ENCODE measurements around the gene FOXO3. TPM values are rescaled to one million over a fixed set of nuclear protein-coding genes. Genes with fewer than 3 reads are reported as not detected.
A peak's percentile ranks its signal among the peaks of the same experiment; 100 is the strongest.

The FOXO3 gene
- total and polyA plus RNA-seq, 7 donors, result 20.6 to 160 (median 76.5) TPM

- 71 to 87% (median 73%) methylated on average over 2 of the region's 2 CpGs for WGBS, 3 donors
- H3K27ac ChIP-seq, result peak overlapping the region; percentile 36
- no peak for TF ChIP-seq CTCF (IDR thresholded peaks at IDR 0.05)
- intact Hi-C loops (cut with DNase I), result no loop called here
- peaks cover 98% of the 10 kb centered on the region for H3K4me1 ChIP-seq
- no peaks in the 10 kb centered on the region for H3K9me3 ChIP-seq
- ATAC-seq (no peak), DNase-seq (no peak)
- no peaks in the 10 kb centered on the region for H3K27me3 ChIP-seq (ENCODE audit: insufficient read depth in 3 of 3, low read length in 2 of 3)
- H3K4me3 ChIP-seq, result no peak overlapping the region
- no peaks in the 10 kb centered on the region for H3K36me3 ChIP-seq (ENCODE audit: insufficient read depth in 1 of 2, low read depth in 1 of 2)
Observed at GRCh38 chr6:108626777-108627176, 66.1 kb downstream of the FOXO3 start.

- DNase-seq (no peak), ATAC-seq (no peak)
- Histone ChIP-seq H3K27ac (peak overlapping the region; percentile 5), H3K4me1 (peaks cover 97% of the 10 kb centered on the region), H3K36me3 (ENCODE audit: insufficient read depth in 1 of 2, low read depth in 1 of 2) (no peaks in the 10 kb centered on the region), H3K4me3 (no peak overlapping the region), H3K9me3 (no peaks in the 10 kb centered on the region), H3K27me3 (ENCODE audit: insufficient read depth in 3 of 3, low read length in 2 of 3) (no peaks in the 10 kb centered on the region)
- WGBS, 3 donors, result 62 to 79% (median 67%) methylated on average over 4 of the region's 4 CpGs
- no peak for TF ChIP-seq CTCF (IDR thresholded peaks at IDR 0.05)
- intact Hi-C loops (cut with DNase I), result no loop called here
Observed at GRCh38 chr6:108627692-108628550, 67.2 kb downstream of the FOXO3 start.

- no peak for TF ChIP-seq CTCF (IDR thresholded peaks at IDR 0.05)
- 87 to 93% (median 92%) methylated on average over 4 of the region's 4 CpGs for WGBS, 3 donors
- Histone ChIP-seq H3K9me3 (no peaks in the 10 kb centered on the region), H3K4me3 (no peak overlapping the region), H3K4me1 (peaks cover 88% of the 10 kb centered on the region), H3K27me3 (ENCODE audit: insufficient read depth in 3 of 3, low read length in 2 of 3) (no peaks in the 10 kb centered on the region), H3K27ac (peak overlapping the region; percentile 62), H3K36me3 (ENCODE audit: insufficient read depth in 1 of 2, low read depth in 1 of 2) (no peaks in the 10 kb centered on the region)
- ATAC-seq, result peak in 1 of 4 donors; percentile 23
- no peak for DNase-seq
- intact Hi-C loops (cut with DNase I), result no loop called here
Observed at GRCh38 chr6:108630050-108630714, 69.5 kb downstream of the FOXO3 start.

GRCh38 chr6:108632441-108632840, 71.7 kb downstream of the FOXO3 start:
- Histone ChIP-seq H3K4me1 (peaks cover 86% of the 10 kb centered on the region), H3K9me3 (no peaks in the 10 kb centered on the region), H3K27ac (peak overlapping the region; percentile 62), H3K4me3 (no peak overlapping the region), H3K36me3 (ENCODE audit: insufficient read depth in 1 of 2, low read depth in 1 of 2) (no peaks in the 10 kb centered on the region), H3K27me3 (ENCODE audit: insufficient read depth in 3 of 3, low read length in 2 of 3) (no peaks in the 10 kb centered on the region)
- WGBS, 3 donors, result 20 to 39% (median 28%) methylated on average over 5 of the region's 5 CpGs
- peak; percentile 75 to 90 (median 80) for ATAC-seq
- intact Hi-C loops (cut with DNase I), result no loop called here
- TF ChIP-seq CTCF (IDR thresholded peaks at IDR 0.05), result no peak
- DNase-seq, result no peak

All from psoas muscle (tissue), 8 donors.